ENCODE data around the gene COA7.
"Not testable (repeated sequence)": the region's sequence is repeated elsewhere in the genome, so short reads cannot be mapped to it uniquely, and the experiment has no call there.

The COA7 gene

GRCh38 chr1:52697795-52698674 is at the start of gene COA7:
TSS of gene COA7 (minus strand) at chr1:52698347. CDS start at chr1:52698326, 21 bp downstream.
- DNase-seq: peak; percentile 13 to 61

- DNase-seq: no peak
Measured at GRCh38 chr1:52747450-52747849, 49.3 kb upstream of the COA7 start.

- DNase-seq: no peak
Measured at GRCh38 chr1:52746189-52746588, 48.0 kb upstream of the COA7 start.

- no peak for DNase-seq
Measured at GRCh38 chr1:52741259-52741658, 43.1 kb upstream of the COA7 start.

- DNase-seq: no peak
Measured at GRCh38 chr1:52739699-52740467, 41.7 kb upstream of the COA7 start.

- DNase-seq: no peak
Measured at GRCh38 chr1:52738893-52739292, 40.7 kb upstream of the COA7 start.

GRCh38 chr1:52738148-52738547 is 40.0 kb upstream of the COA7 start:
- no peak for DNase-seq

GRCh38 chr1:52735371-52735770 is 37.2 kb upstream of the COA7 start:
- not testable (repeated sequence) for DNase-seq

- DNase-seq: no peak
Measured at GRCh38 chr1:52733368-52733767, 35.2 kb upstream of the COA7 start.

GRCh38 chr1:52727956-52728656 is 30.0 kb upstream of the COA7 start:
- no peak for DNase-seq

- no peak for DNase-seq
Measured at GRCh38 chr1:52727114-52727586, 29.0 kb upstream of the COA7 start.

GRCh38 chr1:52726265-52727113 is 28.3 kb upstream of the COA7 start, which contains the start of gene ZYG11B:
TSS of gene ZYG11B (plus strand) at chr1:52726453. CDS start at chr1:52726654, 201 bp downstream.
- peak; percentile 56 to 72 for DNase-seq

GRCh38 chr1:52725903-52726264 is 27.7 kb upstream of the COA7 start:
- DNase-seq: no peak

GRCh38 chr1:52723260-52723659 is 25.1 kb upstream of the COA7 start:
- no peak for DNase-seq

- not testable (repeated sequence) for DNase-seq
Measured at GRCh38 chr1:52715296-52715695, 17.1 kb upstream of the COA7 start.

- no peak for DNase-seq
Measured at GRCh38 chr1:52713590-52713989, 15.4 kb upstream of the COA7 start.

- DNase-seq: no peak
Measured at GRCh38 chr1:52709016-52709415, 10.9 kb upstream of the COA7 start.

GRCh38 chr1:52707927-52708655 is 9.9 kb upstream of the COA7 start:
- no peak for DNase-seq

- DNase-seq: no peak
Measured at GRCh38 chr1:52706941-52707926, 9.1 kb upstream of the COA7 start.

- no peak for DNase-seq
Measured at GRCh38 chr1:52706136-52706670, 8.1 kb upstream of the COA7 start.
